Progenitor cell of endocrine pancreas (in vitro differentiated cells): Measurements from ENCODE around the gene CERS6. TPM values are rescaled to one million over a fixed set of nuclear protein-coding genes. Genes with fewer than 3 reads are reported as not detected.

Experiments used
- DNase-seq: peaks from one replicate; pipeline ENCODE4 v3.0.0; 2021; ENCODE audit warnings: low spot score; ENCODE audit not compliant: unreplicated experiment
- H3K27ac Mint-ChIP-seq: 2 replicates; pipeline ENCODE4 v1.8.0; 2021; ENCODE audit warnings: mild to moderate bottlenecking, moderate library complexity, mixed read lengths
- H3K27me3 Mint-ChIP-seq: 2 replicates; pipeline ENCODE4 v1.8.0; 2021; ENCODE audit warnings: mixed read lengths
- H3K36me3 Mint-ChIP-seq: 2 replicates; pipeline ENCODE4 v1.8.0; 2022; ENCODE audit warnings: mixed read lengths; ENCODE audit not compliant: insufficient read depth
- H3K4me1 Mint-ChIP-seq: 2 replicates; pipeline ENCODE4 v1.8.0; 2021; ENCODE audit warnings: low read depth, mixed read lengths
- H3K4me3 Mint-ChIP-seq: 2 replicates; pipeline ENCODE4 v1.8.0; 2021; ENCODE audit warnings: low read depth, mild to moderate bottlenecking, moderate library complexity, mixed read lengths
- H3K9me3 Mint-ChIP-seq: 2 replicates; pipeline ENCODE4 v1.8.0; 2021; ENCODE audit warnings: low read depth, mixed read lengths
- CTCF ChIP-seq: fragments of 200-600 bp; sonication (generic); IDR thresholded peaks from one replicate; pipeline ENCODE4 v1.5.0; 2021; ENCODE audit warnings: antibody characterized with exemption, mild to moderate bottlenecking; ENCODE audit not compliant: unreplicated experiment
- total RNA-seq: library from RNA; stranded (reverse); gene quantifications from 2 replicates; pipeline ENCODE4 v1.2.1, GENCODE V29; 2021

Gene CERS6
- total RNA-seq, 1 donor from 2014 or later: 32.5 TPM

GRCh38 chr2:168673265-168674189 lies 217.5 kb downstream of the CERS6 start:
- Mint-ChIP-seq H3K4me3 (no peak overlapping the region), H3K27me3 (no peaks in the 10 kb centered on the region), H3K27ac (no peak overlapping the region), H3K9me3 (peaks cover 3% of the 10 kb centered on the region), H3K4me1 (peaks cover 2% of the 10 kb centered on the region), H3K36me3 (peaks cover 7% of the 10 kb centered on the region)
- no peak for TF ChIP-seq CTCF
- DNase-seq: no peak

GRCh38 chr2:168678153-168678853 lies 222.2 kb downstream of the CERS6 start:
- no peak for TF ChIP-seq CTCF
- Mint-ChIP-seq H3K27ac (no peak overlapping the region), H3K27me3 (no peaks in the 10 kb centered on the region), H3K4me1 (peaks cover 15% of the 10 kb centered on the region), H3K9me3 (peaks cover 3% of the 10 kb centered on the region), H3K4me3 (no peak overlapping the region), H3K36me3 (peaks cover 7% of the 10 kb centered on the region)
- DNase-seq: no peak

GRCh38 chr2:168679081-168679480 lies 223.0 kb downstream of the CERS6 start:
- DNase-seq: no peak
- peaks cover 15% of the 10 kb centered on the region for H3K4me1 Mint-ChIP-seq
- no peak overlapping the region for H3K4me3 Mint-ChIP-seq
- TF ChIP-seq CTCF: no peak
- peaks cover 3% of the 10 kb centered on the region for H3K9me3 Mint-ChIP-seq
- no peak overlapping the region for H3K27ac Mint-ChIP-seq
- H3K27me3 Mint-ChIP-seq: no peaks in the 10 kb centered on the region
- peaks cover 7% of the 10 kb centered on the region for H3K36me3 Mint-ChIP-seq

GRCh38 chr2:168679741-168680310 lies 223.8 kb downstream of the CERS6 start:
- H3K27ac Mint-ChIP-seq: peak overlapping the region; percentile 0

More at GRCh38 chr2:168679741-168680310, 223.8 kb downstream of the CERS6 start:
- Mint-ChIP-seq H3K9me3 (peaks cover 3% of the 10 kb centered on the region), H3K4me3 (no peak overlapping the region), H3K27me3 (no peaks in the 10 kb centered on the region), H3K36me3 (peaks cover 4% of the 10 kb centered on the region), H3K4me1 (peaks cover 15% of the 10 kb centered on the region)
- no peak for DNase-seq
- no peak for TF ChIP-seq CTCF
